GM18868 (cell line): ENCODE measurements around the gene ADGRL3.
"Not testable (repeated sequence)": the region's sequence is repeated elsewhere in the genome, so short reads cannot be mapped to it uniquely, and the experiment has no call there.

Experiments
- ATAC-seq: cut with Tn5 transposase; IDR thresholded peaks from one replicate; pipeline ENCODE4 v1.9.1; 2021; ENCODE audit warnings: mild to moderate bottlenecking, moderate library complexity; ENCODE audit not compliant: unreplicated experiment

The ADGRL3 gene

DNA sequence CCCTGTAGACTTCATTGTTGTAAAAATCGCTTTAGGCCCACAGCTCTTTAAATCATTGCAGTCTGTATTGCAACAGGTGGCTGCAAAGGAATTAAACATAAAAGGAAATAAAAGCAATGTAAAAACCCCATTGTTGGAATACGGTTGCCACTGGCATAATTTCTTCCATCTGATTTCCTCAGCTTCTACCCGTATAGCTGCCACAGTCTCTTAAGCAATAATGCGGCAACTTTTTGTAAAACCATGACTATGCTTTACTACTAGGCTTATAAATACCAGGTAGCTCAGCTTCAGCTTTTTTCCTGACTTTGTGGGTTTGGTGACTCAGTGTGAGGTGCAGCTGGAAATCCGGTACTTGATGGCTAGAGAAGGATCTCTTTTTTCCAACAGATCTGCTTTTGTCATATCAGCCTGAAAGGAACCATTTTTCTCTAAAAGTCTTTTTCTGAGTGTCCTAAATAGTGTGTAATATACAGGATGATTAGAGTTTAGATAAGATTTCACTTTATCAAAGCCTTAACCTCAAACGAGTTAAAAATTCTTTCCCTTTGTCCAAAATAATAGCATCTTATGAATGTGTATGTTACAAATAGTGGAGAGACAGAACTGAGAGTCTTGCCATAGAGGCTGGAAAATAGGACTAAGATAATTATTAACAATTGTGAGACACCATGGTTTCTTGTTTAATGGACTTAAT lies 268.0 kb downstream of the ADGRL3 start:
- ATAC-seq, result no peak

DNA sequence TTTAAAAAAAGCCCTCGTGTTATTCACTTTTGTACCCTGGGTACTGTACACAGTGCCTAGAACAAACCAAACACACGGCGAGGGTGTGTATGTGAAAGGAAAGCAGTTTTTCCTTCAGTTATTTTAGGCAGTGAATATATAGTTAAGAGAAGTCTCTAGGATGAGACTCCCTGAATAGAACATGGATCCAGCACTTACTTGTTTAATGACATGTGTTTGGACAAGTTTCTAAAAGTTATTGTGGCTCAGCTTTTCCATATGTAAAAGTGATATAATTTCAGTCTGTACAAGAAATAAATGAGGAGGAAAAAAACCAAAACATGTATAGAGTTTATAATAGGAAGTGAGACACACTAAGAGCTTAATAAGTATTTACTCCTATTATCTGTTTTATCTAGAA lies 273.2 kb downstream of the ADGRL3 start:
- no peak for ATAC-seq

DNA sequence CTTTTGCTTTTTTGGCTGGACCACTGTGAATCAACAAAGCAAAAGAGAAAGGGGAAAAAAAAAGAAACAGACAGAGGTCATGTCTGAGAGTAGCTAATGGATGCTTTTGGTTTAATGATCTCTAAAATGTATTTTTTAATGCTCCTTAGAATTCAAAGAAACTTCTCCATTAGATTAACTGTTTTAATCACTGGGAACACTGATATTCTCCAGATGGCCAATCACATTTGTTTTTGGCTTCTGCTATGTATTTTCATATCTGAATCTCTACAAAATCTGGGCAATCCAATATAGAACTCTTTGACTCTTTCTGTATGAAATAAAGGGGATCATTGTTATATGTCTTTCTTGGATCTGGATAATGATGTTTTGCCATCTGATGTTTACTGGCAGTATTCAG lies 278.2 kb downstream of the ADGRL3 start:
- no peak for ATAC-seq

DNA sequence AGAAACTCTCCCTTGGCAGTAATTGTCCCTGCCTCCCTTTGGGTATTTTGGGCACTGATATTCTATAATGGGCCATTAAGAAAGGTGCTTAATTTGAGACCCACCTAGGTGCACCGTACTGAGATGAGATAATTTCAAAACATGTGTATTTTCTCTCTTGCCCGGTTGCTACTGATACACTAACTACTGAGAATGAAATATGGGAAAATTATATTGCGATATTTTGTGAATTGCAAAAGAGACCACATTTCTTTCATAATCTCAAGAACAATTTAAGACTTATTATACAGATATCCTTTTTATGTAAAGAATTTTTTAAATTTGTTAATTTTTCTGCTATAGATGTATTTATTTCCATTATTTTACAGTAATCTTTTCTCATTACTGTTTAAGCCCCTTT lies 284.9 kb downstream of the ADGRL3 start:
- ATAC-seq, result no peak

DNA sequence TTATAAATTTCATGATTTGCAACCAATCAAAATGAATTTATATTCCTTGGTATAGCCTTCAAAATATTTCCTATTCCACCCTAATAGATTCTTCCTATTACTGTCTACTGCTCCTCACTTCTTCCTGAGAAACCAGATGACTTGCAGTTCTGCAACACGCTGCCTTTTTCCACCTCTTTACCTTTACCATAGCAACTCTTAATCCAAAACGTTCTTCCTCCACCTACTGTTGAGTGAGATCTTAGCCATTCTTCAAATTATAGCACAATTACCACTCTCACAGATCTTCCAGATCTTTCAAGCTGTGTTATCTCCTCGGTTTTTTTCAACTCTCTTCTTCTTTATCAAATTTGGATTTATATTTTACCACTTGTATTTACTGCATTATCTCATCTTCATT lies 289.8 kb downstream of the ADGRL3 start:
- ATAC-seq, result no peak

DNA sequence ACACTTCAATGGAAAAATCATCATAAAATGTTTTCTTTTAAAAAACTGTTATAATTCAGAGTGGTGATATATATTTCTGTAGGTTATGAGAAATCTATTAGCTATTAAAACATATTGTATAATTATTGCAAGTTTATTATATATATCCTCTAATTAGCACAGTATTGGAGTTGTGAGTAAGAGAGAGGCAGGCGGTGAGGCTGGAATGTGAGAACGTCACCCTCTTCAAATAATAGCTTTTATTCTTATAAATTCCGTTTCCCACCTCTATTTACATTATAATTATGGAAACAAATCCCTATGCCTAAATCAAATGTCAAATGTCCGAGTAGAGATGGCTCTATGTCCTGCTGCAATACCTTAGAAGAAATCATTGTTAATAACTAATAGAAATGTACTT lies 292.9 kb downstream of the ADGRL3 start:
- no peak for ATAC-seq

DNA sequence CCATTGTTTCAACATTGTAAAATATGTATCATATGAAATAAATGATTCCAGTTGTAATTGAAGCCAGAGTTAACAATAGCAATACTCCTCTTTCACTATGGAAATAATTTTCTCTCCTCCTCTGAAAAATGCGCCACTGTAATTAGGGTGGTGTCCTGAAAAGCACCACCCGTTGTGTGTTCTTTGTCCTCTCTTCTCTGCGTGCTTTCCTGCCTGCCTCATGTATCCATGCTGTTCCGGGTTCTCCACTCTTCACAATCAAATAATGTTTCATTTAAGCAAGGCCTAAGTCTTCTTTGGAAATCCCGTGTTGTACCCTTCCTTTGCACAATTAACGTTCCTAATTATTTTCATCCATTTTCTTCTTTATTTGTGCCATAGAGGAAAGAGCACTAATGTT lies 293.3 kb downstream of the ADGRL3 start:
- no peak for ATAC-seq

DNA sequence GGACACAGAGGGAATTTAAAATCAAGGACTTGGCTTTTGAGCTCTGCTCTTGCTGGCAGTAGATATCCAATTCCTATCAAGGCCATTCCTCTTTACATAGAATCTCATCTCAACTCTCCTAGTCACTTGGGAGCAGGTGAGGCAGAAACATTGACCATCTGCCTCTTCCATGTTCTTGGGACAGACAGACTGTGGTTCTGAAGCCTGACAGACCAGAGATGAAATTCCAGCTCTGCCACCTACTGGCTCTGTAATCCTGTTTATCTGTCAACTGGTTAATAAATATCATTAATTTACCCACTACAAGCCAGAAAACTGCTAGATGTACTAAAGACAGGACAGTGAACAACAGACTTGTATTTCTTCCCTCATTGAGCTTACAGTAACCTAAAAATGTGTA lies 300.8 kb downstream of the ADGRL3 start:
- no peak for ATAC-seq

DNA sequence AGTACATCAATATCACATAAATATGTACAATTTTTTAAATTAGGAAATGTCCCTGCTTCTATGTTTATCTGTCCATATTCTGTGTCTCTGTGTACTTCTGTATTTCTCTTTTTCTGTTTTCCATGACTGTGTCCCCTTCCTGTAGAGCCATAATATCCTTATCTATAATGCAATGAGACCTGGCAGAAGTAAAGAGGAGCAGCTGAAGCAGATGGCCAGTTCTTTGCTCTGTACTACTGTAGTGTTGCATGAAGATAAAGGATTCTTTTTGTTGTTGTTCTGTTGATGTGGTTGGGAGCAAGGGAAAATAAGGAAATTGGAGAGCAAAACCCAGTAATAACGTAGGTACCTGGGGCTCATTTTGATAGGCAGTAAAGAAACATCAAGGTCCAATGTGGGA lies 301.7 kb downstream of the ADGRL3 start:
- ATAC-seq, result no peak

DNA sequence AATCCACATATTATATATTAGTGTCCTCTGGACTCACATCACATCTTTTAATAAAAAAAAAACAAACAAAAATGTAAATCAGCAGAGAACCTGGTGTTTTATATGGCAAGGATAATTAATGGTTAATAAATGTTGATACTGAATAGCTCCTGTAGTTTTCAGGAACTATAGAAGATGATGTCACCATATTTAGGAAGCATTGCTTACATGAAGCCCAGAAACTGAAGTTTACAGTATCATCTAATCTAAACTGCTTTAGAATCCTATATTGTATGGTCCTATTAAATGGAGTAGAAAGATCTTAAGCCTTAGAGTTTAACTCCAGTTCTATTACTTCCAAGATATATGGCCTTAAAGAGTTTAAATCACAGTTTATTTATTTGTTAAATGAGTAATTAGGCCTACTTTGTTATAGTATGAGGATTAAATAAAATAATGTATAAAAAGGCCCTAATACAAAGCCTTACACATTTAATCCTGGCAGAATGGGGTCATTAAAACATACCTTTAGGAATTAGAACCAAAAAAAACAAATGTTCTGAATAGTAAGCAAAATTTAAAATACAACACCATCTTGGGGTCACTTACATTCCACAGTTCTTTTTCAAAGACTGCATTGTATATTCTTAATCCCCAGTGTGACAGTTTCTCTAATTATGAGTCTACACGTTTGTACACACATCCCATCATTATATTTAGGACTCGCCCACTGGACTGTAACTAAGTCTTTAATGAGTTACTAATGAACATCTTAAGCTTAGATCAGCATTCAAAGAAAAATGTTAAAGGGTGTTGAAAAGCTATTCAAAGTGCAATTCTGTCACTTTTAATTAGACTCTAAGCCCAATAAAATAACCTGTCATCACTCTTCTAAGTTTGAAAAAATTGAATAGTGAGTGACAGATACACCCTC lies 305.9 kb downstream of the ADGRL3 start:
- ATAC-seq, result no peak

DNA sequence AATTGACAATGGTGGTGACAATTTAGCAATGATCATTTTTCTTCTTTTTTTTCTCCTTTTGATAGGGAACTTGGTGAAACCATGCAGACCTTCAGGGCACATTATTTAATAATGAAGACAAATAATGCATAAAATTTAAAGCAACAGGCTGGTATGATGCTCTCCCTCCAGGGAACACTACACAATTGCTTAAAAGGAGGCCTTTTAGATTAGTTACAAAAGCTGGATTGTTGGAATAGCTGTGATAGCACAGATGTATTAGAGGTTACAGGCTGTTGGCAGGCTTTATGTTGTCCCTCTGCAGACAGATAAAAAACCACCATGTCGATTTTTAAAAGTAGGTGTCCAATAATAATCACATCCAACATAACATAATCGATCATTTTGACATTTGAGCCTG lies 307.0 kb downstream of the ADGRL3 start:
- no peak for ATAC-seq

DNA sequence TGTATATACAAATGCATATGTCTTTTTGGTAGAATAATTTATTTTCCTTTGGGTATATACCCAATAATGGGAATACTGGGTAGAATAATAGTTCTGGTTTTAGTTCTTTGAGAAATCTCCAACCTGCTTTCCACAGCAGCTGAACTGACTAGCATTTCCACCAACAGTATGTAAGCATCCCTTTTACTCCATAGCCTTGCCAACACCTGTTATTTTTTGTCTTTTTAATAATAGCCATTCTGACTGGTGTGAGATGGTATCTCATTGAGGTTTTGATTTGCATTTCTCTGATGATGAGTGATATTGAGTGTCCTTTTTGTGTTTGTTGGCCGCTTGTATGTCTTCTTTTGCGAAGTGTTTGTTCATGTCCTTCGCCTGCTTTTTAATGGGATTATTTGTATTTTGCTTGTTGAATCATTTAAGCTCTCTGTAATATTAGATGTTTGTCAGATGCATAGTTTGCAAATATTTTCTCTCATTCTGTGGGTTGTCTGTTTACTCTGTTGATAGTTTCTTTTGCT lies 309.7 kb downstream of the ADGRL3 start:
- ATAC-seq, result not testable (repeated sequence)

DNA sequence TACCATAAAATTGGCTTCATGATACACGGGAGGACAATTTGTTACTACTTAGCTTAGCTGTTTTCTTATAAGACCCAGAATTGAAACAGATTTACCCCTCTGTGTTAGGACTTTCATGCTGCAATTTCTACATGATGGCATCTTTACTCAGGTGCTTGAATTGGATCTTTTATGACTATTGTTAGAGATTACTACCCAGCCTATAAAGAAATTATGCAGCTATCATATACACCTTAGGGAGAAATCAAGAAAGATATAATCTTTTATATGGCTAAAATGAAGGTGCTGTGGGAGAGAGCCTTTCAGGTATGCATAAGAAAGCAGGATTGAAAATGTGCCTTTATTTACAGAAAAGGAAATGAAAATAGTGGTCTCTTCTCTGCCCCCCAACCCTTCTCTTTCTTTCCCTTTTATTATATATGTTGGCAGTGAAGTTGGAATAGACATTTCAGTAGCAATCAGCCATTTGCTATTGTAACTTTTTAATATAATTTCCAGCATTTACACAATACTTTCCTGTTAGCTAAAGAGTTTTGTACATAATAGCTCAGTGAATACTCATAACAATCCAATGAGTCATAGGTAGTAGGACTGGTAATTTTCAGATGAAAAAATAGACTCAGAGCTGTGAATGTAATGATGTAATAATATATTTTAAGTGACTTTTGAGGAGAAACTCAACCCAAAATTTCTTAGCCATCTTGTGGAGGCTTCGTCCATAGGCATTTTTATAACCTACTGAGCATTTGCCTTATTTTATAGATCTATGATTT lies 311.8 kb downstream of the ADGRL3 start:
- ATAC-seq, result no peak

DNA sequence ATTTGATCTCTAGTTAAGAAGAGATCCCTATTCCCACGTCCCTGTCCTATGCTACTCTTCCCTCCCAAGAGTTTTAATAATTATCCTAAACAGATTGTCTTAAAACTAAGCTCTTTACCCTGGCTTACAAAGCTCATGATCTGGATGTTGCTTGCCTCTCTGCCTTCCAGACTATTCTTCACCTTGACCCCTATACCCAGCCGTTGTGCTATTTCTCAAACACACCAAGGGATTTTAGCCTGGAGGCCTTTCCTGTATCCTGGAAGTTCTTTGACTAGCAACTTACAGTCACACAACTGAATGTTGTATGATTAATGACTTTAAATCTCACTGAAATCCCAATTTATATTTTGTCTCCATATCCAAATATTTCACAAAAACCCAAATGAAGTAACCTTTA lies 314.9 kb downstream of the ADGRL3 start:
- no peak for ATAC-seq

DNA sequence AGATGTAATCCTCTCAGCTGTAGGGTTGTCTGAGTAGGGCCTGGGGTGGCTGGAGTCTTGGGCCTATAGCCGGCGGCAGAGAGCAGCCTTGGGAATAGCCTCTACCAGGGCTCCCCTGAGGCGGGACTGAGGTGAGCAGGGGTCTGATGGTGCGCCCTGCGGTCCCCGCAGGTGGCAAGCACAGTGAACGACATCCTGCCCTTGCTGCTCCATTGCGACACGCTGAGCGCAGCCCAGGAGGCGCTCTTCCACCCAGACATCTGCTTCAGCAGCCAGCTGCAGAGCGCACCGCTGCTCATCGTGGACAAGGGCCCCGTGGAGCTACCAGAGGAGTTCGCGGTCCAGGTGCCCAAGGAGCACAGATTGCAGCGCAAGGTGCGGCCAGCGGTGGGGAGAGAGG lies 317.0 kb downstream of the ADGRL3 start:
- no peak for ATAC-seq

DNA sequence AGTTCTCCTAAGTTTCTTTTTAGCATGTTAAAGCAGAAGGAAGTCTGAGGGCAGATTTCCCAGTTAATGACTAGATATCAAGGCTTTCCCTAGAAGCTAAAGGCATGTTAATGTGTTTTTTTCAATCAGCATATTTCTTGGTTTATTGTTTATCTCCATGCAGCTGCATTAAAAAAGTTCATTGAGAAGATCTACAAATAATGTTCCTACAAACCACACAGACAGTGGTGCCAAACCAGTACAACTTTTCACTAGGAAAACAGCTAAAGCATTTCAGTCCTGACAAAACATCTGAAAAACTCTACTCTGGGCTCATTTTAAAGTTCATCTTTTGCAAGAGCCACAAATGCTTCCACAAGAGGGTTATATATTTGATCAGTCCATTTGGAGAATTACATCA lies 320.0 kb downstream of the ADGRL3 start:
- no peak for ATAC-seq

DNA sequence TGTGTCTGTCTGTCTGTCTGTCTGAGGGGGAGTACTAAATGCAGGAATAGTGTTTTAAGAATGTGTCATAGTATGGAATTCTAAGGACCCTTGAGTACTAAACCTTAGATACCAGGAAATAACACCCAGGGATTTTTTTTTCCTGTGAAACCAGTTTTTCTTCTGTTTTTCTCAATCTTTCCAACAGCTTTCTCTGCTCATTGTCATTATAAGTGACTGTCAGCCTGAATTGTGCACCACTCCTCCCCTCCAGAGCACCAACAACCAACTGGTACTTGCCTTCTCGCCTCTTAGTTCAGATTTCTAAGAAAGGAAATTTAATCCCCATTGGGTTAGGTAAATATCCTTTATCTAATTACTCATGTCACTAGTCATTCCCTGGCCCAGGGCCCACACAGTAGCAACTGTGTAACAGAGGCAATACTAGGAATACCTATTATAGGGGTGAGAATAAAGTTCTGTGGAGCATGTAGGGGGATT lies 320.6 kb downstream of the ADGRL3 start:
- ATAC-seq, result no peak

DNA sequence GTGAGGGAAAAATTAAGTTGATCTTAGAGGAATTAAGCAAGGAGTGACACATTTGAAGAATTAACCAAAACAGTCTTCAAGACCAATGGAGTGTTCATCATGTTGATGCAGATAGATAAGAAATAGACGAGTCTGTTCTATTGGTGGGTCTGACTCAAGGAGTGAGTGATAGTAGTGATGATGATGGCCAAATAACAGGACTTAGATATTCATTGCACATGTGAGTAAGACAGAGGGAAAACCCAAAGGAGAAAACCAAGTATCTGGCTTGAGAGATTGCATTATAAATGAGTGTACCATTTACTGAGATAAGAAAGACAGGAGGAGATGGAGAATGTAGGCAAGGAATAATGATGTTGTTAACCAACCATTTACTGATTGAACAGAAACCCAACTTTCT lies 321.3 kb downstream of the ADGRL3 start:
- no peak for ATAC-seq

DNA sequence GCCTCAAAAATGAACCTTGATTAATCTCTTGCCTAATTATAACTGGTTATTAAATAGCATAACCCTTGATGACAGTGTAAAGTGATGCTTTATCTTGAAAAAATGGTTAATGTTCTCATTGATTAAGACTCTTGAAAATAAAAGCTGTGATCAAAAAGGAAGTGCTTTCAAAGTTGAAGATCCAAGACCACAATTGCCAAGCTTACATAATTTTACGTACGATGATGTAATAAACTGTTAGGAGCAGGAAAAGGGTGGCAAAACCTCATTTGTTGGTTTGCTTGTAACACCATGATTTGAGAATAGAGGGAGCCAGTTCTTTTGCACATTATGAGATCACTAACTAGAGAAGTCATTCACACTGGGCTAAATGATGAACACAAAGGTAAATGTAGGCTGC lies 322.2 kb downstream of the ADGRL3 start:
- ATAC-seq, result no peak

DNA sequence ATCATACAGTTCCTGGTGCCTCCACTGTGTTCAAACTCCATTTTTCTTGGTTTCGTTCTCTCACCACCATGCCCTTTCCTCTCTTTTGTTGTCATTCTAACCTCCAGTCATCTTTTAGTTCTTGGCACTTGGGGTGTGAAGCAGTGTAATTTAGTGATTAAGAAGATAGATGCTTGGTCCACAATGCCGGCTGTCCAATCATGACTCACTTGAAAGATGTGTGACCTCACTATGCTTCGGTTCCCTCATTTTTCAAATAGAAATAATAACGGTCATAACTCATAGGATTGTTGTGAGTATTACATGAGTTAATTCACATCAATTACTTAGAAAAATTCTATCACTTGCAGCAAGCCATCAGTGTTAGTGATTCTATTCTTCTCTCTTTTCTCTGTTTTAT lies 327.8 kb downstream of the ADGRL3 start:
- ATAC-seq, result no peak

DNA sequence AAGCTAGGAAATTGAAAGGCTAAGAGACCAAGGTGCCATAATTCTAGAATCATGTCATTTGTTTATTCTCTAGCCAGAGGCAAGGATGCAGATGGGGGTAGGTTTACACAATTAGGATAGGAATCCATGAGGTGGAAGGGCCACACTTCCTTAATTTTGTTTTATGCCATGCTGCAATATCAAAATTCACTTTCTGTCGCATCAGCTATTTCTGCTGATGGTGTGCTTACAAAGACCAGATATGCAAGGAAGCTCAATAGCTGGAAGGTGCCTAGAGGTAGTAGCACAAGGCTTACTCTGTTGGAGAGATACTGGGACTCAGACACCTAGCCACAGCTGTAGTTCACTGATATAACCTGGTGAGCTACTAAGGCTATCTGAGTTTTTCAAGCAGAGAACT lies 328.5 kb downstream of the ADGRL3 start:
- ATAC-seq, result no peak
